NCI-H2196 (cell line): Measurements from ENCODE around the gene FHOD1.

Experiments
- DNase-seq: peaks from one replicate; lab custom pipeline; 2025; ENCODE audit not compliant: unreplicated experiment; lab: John Stamatoyannopoulos, UW

The FHOD1 gene

DNA sequence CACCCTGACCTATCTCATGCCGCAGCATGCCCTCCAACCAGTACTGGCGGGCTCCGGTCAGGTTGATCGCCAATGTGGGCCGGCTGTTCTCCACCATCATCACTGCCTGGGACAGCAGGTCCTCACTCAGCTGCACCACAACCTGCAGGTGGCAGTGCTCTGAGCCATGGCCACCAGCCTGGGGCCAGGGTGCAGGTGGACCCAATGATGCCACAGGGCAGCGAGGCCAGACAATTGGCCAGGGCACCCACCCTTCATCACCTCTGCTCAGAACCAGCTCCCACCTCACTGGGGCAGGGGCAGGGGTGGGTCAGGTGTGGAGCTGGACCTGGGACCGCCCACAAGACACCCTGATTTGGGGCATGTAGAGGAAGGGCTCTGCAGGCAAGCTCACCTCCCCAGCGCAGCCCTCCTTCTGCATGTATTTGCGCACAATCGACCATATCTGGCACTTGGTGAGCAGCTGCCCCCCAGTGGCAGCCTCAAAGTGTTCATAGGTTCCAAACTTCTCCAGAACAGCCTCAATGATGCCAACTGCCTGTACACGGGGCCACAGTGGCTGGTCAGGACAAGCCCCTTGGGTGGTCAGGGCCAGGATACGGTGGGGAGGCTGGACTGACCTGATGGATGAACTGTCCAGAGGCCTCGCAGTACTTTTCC, 67.7 kb downstream of the FHOD1 start:
- peak; percentile 1 for DNase-seq
